HL-60 (cell line): ENCODE measurements around the gene NEK5.

Source experiments
- CTCF ChIP-seq: IDR thresholded peaks from one replicate; pipeline ENCODE4 v1.5.1; 2011; ENCODE audit warnings: low read length, control low read depth, inconsistent platforms; ENCODE audit not compliant: insufficient read depth
- GABPA ChIP-seq: IDR thresholded peaks from 2 replicates; pipeline ENCODE4 v1.6.1; 2012; ENCODE audit warnings: low read depth
- POLR2AphosphoS5 ChIP-seq: IDR thresholded peaks from 2 replicates; pipeline ENCODE4 v1.6.1; 2012; ENCODE audit warnings: low read depth
- SPI1 ChIP-seq: IDR thresholded peaks from 2 replicates; pipeline ENCODE4 v1.6.1; 2012; ENCODE audit warnings: low read depth, mild to moderate bottlenecking, borderline replicate concordance

GRCh38 chr13:52009946-52010345 is 118.9 kb downstream of the NEK5 start:
- TF ChIP-seq CTCF (no peak), GABPA (no peak), POLR2AphosphoS5 (no peak), SPI1 (no peak)
